A673 (cell line): ENCODE data around the gene PCNA.

Experiments used
- EZH2 ChIP-seq: fragments of 200-600 bp; sonication (generic); IDR thresholded peaks from 2 replicates; pipeline ENCODE4 v1.6.1; 2017; ENCODE audit warnings: borderline replicate concordance, low read depth, mild to moderate bottlenecking, mixed read lengths, antibody characterized with exemption, low read length; ENCODE audit not compliant: poor library complexity, severe bottlenecking
- TF ChIP-seq, protein P1 (sequence below): fragments of 300-800, 200-600 bp; sonication (generic); conservative IDR thresholded peaks from 2 replicates; pipeline ENCODE4 v1.5.1; 2017; ENCODE audit warnings: low read depth, mild to moderate bottlenecking, antibody characterized with exemption, low read length, moderate library complexity, mixed read lengths

DNA sequence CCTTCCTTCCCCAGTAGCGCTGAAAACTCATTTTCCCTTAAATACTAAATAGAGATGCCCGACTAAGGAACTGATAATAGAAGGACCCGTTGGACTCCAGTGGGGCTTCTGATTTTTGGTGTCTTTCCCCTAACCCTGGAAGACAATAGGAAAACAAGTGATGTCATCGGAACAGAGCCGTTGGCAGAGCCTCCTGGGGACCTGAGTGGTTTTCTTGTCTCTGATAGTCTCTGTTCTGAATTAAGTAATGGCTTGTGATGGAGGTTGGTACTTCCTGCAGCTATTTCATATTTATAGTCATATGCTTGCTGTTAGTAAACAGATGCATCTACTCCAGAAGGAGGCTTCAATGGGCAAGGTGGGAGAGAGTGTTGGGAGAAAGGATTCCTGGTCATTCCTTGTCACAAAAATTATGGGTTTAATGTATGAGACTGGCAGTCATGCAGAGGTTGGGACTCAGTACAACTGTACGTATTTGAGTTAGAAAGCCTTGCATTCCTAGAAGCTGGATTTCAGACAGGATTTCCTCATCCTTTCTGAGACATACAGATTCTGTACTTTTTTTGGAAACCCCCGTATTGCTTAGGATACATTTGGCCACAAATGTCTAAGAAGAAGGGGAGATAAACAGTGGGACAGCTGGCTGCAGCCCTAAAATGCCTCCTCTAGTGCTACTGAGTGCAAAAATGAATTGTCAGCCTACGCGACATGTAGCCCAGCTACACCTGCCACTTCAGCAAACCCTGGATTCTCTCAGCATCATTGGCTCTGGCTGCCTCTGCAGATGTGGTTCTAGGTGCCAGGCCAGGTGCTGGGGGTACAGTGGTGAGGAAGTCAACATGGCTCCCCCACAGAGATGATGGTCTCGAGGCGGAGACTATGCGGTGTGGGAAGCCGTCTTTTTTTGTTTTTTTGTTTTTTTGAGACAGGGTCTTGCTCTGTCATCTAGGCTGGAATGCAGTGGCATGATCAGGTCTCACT, 45.2 kb upstream of the PCNA start:
- TF ChIP-seq EZH2: no peak
- TF ChIP-seq, protein P1, sequence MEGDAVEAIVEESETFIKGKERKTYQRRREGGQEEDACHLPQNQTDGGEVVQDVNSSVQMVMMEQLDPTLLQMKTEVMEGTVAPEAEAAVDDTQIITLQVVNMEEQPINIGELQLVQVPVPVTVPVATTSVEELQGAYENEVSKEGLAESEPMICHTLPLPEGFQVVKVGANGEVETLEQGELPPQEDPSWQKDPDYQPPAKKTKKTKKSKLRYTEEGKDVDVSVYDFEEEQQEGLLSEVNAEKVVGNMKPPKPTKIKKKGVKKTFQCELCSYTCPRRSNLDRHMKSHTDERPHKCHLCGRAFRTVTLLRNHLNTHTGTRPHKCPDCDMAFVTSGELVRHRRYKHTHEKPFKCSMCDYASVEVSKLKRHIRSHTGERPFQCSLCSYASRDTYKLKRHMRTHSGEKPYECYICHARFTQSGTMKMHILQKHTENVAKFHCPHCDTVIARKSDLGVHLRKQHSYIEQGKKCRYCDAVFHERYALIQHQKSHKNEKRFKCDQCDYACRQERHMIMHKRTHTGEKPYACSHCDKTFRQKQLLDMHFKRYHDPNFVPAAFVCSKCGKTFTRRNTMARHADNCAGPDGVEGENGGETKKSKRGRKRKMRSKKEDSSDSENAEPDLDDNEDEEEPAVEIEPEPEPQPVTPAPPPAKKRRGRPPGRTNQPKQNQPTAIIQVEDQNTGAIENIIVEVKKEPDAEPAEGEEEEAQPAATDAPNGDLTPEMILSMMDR: no peak
